HTERT RPE-1 (cell line): Measurements from ENCODE around the gene REEP1.
"Not testable (repeated sequence)": the region's sequence is repeated elsewhere in the genome, so short reads cannot be mapped to it uniquely, and the experiment has no call there.

Source experiments
- in situ Hi-C: fragments of 300-500 bp; cut with MboI; formaldehyde crosslinking; loops from 4 replicates; pipeline ENCODE4 v1.14.3; 2020; ENCODE audit warnings: low sequenced_read_pairs

Gene REEP1

GRCh38 chr2:86202336-86202692, 135.1 kb downstream of the REEP1 start:
- in situ Hi-C loops = no loop called here

DNA sequence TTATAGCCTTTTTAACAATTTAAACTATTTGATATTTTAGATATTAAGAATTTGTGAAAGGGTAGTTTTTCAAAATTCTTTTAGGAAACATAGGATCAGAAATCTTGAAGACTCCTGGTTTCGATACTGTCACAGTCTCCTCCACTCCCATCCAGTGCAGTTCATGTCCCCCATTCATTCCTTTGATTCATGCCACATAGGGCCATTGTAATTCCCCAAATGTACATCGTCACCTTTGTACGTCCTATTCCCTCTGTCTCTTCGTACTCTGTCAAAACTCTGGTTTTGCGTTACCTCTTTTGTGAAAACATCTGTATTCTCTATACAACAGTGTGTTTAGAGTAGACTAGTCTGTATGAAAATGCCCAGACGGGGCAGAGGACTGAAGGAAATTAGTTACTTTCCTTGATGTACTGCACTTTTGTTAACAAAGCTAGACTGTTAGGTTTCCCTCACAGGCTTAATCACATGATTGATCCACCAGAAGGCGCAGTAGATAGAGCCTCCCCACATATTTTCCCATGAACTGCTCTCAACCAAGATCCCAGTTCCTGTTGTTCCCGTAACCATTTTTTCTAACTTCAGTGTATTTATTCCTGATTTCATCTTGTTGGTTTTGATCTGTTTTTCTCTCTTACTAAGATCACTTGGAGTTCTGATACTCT, 135.6 kb downstream of the REEP1 start:
- in situ Hi-C loops = no loop called here

DNA sequence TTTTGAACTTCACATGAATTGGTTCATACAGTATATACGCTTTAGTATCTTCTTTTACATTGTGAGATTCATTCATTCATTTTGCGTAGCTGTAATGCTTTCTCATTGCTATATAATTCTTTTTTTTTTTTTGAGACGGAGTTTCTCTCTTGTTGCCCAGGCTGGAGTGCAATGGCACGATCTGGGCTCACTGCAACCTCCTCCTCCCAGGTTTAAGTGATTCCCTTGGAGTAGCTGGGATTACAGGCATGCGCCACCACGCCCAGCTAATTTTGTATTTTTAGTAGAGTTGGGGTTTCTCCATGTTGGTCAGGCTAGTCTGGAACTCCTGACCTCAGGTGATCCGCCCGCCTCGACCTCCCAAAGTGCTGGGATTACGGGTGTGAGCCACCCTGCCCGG, 136.9 kb downstream of the REEP1 start:
- in situ Hi-C loops = not testable (repeated sequence)

DNA sequence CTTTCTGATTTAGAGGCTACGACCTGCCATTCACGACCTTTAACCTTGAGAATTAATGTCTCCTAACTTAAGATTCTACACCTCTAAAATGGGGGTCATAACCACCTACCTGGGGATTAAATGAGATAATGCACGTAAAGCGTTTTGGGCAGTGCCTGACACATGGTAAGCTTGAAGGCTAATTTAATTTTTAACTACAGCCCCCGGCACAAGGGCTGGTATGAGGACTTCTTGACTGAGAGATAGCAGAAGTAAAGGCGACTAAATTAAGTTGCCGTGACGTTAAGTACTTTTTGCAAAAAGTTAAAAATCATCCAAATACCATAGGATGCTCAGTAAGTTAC, 137.6 kb downstream of the REEP1 start:
- in situ Hi-C loops = no loop called here

GRCh38 chr2:86195808-86196387, 141.5 kb downstream of the REEP1 start:
- in situ Hi-C loops = no loop called here

DNA sequence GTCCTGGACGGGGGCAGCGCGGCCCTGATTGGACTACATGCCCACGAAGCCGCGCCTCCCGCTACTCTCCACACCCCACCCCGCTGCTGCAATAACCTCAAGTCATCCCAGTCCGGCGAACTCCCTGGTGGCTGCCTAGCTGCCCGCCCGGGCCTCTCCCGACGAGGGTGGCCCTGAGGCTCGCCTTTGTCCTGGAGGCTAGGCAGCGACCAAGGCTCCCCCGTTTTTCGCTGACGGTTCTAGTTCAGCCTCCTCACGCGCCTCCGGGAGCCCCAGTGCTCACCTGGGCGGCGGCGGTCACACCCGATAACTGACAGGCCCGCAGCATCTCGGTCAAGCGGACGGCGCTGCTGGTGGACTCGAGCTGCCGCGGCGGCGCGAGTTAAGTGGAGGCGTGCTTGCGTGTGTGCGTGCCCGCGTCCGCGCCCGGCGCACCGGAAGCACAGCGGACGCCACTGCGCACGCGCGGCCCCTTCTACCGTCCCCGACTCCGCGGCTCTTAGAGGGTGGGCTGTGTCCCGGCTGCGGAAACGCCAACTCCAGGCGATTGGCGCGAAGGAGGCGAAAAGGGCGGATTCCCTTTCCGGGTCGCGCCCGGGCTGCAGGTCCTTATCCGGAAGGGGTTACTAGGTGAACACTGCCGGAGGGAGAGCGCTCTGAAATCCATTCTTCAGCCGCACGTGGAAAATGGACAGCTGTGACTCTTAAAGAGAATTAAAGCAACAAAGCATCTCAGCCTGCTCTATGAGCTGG, 142.2 kb downstream of the REEP1 start, which contains the start of gene IMMT:
Gene IMMT, minus strand, starts transcription at position 408 of the 753 bp plus-strand sequence. Its CDS starts 80 bp downstream, at position 328.
- in situ Hi-C loops = no loop called here

DNA sequence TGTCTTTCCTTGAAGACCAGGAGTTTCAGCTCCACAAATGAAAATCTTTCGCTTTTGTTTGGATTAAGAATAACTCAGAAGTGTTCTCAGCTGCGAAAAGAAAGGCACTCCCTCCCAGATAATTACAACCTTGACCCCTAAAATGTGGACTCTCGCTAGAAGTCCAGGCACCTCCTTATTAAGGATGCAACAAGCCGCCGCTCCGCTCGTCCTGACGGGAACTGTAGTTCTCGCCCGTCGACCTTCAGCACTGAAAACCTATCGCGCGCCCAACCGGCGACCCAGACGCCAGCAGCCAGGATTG, 142.7 kb downstream of the REEP1 start:
- in situ Hi-C loops = no loop called here

DNA sequence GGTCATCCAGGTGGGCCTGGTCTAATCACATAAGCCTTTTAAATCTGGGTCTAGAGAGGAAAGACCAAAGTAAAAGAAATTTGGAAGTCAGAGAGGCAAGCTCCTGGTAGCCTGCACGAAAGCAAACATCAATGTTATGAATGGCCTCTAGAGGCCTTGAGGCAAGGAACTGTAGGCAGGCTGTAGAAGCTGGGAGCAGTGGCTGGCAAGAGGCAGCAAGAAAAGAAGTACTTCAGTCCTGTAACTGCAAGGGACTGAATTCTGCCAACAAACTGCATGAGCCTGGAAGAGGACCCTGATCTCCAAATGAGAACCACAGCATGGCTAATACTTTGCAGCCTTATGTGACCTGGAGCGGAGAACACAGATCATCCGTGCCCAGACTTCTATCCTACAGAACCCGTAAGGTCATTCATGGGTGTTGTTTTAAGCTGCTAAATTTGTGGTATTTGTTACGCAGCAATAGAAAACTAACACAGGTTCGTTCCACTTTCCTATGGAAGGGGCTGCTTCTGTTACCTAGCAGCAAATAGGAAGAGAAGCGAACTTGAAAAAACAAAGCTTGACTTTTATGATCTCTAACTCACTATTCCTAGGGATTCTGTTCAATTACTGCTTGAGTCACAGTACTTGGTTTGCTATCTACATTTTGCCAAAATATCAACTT, 143.4 kb downstream of the REEP1 start:
- in situ Hi-C loops = no loop called here

DNA sequence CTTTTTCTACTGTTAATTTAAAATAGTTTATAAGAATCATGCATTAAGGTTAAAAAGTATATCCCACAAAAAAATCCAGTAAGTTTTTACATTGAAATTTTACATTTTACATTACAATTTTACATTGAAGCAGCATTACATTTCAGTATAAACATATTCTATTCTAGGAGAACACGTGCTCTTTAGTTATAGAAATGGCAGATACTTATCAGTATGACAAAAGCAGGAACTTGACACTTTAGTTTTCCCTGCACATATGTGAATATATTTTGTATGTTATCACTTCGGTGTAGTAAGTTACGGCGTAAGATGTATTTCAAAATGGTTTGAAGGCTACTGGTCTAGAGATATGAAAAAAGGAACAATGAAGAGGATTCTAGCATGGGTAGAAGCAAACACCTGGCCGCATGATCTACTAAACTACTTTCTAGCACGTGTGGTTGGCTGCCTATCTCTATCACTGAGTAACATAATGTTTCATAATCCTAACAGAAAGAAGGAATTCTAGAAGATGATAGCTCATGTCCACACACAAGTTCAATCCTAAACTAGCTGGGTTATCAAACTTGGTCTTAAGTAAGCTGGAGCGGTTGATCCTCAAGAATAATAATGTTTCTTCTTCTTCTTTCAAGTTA, 147.5 kb downstream of the REEP1 start:
- in situ Hi-C loops = no loop called here

- in situ Hi-C loops = no loop called here
Observed at GRCh38 chr2:86186431-86186830, 151.0 kb downstream of the REEP1 start.

DNA sequence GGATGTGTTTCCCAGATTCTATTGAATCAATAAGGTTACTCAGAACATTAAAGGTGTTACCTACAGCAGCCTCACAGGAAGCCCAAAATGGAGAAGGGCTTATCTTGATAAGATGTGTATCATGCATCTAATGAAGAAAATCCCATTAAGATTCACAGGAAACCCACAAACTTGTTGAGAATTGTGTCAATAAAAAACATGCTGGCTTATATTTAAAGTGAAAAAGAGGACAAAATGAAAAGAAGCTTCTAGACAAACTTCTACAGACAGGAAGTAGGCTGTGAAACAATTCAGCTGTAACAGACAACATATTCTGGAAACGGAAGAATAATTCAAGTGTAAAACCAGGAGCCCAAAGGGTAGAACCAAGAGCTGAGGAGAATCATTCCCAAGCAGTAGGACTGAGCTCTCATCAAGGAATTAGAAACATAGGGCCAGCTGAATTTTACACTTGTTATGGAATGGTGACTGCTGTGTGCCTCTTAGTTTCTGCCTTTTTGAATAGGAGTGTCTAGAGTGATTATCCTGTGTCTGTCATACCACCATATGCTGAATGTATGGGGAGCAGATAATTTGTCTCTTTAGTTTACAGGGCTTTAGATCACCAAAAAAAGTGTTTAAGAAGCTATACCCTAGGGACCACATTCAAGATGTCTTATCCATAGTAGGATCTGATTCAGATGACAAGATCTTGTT, 151.8 kb downstream of the REEP1 start:
- in situ Hi-C loops = no loop called here

GRCh38 chr2:86176597-86176996, 160.8 kb downstream of the REEP1 start:
- in situ Hi-C loops = no loop called here

DNA sequence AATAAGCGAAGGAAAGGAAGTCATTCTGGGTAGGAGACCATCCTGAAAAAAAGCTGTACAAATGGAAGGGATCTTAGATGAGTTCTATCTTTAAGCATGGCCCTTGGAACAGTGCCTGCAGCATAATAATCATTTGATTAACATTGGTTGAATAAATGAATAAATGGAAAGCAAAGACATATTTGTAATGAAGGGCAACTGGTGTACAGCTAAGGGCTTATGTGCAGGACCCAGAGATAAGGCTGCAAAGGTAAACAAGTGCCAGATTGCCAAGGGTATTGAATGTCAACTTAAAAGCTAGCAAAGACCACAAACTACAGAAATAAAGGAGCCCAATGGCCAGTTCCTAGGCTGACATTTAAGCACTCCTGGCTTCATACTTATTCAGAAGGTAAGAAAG, 161.6 kb downstream of the REEP1 start:
- in situ Hi-C loops = no loop called here

GRCh38 chr2:86174445-86174844, 163.0 kb downstream of the REEP1 start:
- in situ Hi-C loops = no loop called here

DNA sequence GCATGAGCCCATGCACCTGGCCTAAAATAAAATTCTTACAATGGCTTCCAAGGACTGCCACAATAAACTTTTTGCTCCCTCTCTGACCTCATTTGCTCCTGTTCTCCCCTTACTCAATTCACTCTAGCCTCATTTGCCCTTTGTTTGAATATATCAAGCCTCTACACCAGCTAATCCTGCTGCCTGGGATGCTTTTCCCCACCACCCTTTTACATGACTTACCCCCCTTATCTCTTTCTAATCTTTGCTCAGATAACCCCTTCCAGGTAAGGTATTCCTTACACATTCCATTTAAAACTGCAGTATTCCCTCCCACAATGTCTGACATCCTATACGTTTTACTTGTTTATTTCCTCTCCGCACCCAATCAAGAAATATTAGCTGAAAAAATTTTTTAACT, 164.8 kb downstream of the REEP1 start:
- in situ Hi-C loops = no loop called here

GRCh38 chr2:86171295-86171694, 166.1 kb downstream of the REEP1 start:
- in situ Hi-C loops = no loop called here

GRCh38 chr2:86170449-86170848, 167.0 kb downstream of the REEP1 start:
- in situ Hi-C loops = no loop called here
